ENCODE results near the gene ARHGEF5.

DNA sequence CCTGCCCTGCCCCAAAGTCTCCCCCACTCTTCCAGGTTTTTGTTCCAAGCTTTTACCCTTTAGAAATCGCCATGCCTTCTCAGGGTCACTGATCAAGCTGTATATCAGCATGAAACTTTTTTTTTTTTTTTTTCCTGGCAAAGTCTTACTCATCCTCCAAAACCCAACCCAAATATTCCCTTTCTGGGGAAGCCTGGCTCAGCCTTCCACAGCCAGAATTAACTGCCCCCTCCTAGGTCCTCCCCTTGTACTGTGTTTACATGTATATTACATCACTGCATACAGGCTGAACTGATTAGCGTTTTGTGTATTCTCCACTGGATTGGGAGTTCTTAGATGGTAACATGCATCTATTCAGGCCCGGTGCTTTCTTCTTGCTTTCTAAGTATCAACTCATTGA is 52.9 kb downstream of the ARHGEF5 start:
- TF ChIP-seq OSR1 (CRISPR knock-in tag; IDR thresholded peaks at IDR 0.05) = no peak
- no peak for TF ChIP-seq ARNTL (CRISPR knock-in tag; IDR thresholded peaks at IDR 0.05; ENCODE audit: borderline replicate concordance, low read depth)
- no peak for TF ChIP-seq RARB (CRISPR knock-in tag; IDR thresholded peaks at IDR 0.05)
- TF ChIP-seq PPARA (CRISPR knock-in tag; IDR thresholded peaks at IDR 0.05; ENCODE audit: borderline replicate concordance) = no peak

Data from SK-N-SH treated with all-trans-retinoic acid at 6 μM for 48 hours (cell line).